HG03571 (cell line): Measurements from ENCODE around the gene BCAR3.
A peak's percentile ranks its signal among the peaks of the same experiment; 100 is the strongest.

Experiments used
- ATAC-seq: cut with Tn5 transposase; IDR thresholded peaks from one replicate; pipeline ENCODE4 v1.9.1; 2021; ENCODE audit not compliant: unreplicated experiment

The BCAR3 gene

DNA sequence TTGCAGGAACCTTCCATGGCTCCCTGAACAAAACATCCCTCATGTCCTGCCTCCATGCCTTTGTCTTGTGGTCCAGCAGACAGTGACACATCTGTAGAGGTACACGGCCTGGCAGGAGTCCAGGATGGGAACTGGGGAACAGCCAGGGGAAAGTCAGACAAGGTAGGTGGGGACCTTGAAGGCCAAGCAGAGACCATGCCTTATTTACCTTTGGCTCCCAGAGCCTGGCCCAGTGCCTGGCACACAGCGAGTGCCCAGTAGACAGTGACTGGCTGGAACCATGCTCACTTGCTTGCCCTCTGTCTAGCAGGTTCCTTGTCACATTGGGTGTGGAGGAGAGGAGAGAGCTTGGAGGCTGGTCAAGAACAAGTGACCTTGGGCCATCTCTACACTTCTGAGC is 81.0 kb downstream of the BCAR3 start:
- ATAC-seq, result no peak

DNA sequence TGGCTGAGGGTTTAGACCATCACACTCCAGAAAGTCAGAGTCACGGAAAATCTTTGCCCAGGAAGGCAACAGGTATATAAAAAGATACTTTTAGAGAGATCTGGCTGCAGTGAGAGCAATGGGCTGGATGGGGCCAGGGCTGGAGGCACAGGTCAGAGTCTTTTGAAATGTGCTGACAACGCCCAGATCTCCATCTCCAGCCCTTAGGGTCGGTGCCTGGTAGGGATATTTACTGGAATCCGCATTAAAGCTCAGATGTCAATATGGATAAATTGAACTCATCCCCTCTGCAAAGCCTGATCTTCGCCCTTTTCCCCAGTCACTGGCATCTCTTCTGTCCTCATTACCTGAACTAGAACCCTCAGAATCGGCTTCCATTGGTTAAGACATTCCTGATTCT is 82.2 kb downstream of the BCAR3 start:
- no peak for ATAC-seq

- ATAC-seq, result no peak
Observed at GRCh38 chr1:93598861-93599439, 82.7 kb downstream of the BCAR3 start.

DNA sequence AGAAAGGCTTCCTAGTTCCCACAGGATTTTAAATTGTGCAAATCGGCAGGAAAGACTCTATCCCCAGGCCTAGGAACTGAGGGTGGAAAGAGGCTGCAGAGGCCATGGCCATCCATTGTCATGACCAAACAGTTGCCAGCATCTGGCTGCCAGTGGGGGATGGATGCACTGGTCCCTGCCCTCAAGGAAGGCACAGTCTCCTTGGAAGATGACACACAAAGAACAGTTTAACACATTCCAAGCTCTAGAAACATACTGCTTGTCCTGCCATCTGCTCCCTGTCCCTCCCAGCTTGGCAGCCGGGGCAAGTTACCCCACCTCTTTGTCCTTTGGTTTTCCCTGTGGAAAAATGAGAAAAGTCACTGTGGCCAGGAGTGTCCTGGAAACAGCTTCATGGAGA is 83.2 kb downstream of the BCAR3 start:
- no peak for ATAC-seq

GRCh38 chr1:93597709-93598108 is 83.9 kb downstream of the BCAR3 start:
- ATAC-seq, result no peak

GRCh38 chr1:93596329-93597089 is 85.1 kb downstream of the BCAR3 start:
- ATAC-seq, result no peak

- no peak for ATAC-seq
Observed at GRCh38 chr1:93595743-93596142, 85.9 kb downstream of the BCAR3 start.

GRCh38 chr1:93595266-93595665 is 86.4 kb downstream of the BCAR3 start:
- no peak for ATAC-seq

GRCh38 chr1:93594603-93594880 is 87.1 kb downstream of the BCAR3 start:
- no peak for ATAC-seq

- no peak for ATAC-seq
Observed at GRCh38 chr1:93593854-93594602, 87.6 kb downstream of the BCAR3 start.

DNA sequence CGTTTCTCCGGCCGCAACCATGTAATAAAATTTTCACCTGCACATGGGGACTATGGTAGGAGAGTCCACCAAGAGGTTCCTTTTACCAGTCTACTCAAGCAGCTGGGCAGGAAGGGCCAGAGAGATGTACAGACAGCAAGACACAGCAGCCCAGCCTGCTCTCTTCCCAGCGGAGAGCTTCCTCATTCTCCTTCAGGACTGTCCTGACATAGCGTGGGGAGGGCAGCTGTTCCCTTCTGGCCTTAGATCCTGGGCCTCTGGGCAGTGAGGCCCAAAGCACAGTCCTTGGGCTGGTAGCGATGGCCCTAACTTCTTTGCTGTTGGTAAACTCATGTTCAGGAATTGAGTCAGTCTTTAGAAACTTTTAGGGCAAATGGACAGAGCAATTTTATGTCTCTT is 89.1 kb downstream of the BCAR3 start:
- ATAC-seq, result no peak

DNA sequence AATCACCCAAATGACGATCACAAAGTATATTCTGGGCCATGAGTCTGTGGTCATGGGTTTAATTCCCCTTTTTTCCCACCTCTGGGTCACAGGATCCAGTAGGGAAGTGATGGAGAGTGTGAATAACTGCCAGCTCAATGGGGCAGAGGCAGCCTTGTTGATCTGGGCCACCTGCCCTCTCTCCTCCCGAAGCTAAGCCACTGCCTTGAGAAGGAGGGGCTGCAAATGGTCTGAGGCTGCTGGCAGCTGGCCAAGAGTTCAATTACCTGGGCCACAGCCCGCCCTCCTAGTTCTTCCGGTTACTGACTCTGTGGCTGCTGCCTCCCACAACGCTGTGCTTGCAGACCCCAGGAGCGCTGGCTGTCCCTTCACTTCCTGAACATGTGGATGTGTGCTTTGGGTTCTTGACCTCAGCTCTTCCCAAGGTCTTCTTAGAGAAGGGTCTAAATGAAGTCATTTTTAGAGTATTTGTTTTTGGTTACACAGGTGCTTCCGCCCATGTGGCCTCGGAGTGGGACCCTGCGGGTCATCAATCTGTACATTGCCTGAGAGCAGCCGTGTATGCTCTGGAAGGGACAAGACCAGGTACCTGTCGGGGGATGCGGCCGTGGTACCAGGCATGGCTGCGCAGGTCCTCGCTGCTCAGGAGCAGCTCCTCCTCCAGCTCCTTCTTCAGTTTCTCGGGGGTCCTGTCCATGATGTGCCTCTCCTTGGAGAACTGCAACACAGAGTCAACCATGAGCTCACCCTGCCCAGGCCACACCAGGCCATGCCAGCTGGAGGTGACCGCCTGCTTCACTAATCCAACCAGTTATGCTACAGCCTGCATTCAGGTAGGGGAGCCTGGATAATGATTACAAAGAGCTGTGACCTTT is 89.7 kb downstream of the BCAR3 start:
- peak; percentile 89 for ATAC-seq

- ATAC-seq, result peak; percentile 34
Observed at GRCh38 chr1:93591291-93591675, 90.4 kb downstream of the BCAR3 start.

- ATAC-seq, result no peak
Observed at GRCh38 chr1:93588955-93589354, 92.7 kb downstream of the BCAR3 start.

DNA sequence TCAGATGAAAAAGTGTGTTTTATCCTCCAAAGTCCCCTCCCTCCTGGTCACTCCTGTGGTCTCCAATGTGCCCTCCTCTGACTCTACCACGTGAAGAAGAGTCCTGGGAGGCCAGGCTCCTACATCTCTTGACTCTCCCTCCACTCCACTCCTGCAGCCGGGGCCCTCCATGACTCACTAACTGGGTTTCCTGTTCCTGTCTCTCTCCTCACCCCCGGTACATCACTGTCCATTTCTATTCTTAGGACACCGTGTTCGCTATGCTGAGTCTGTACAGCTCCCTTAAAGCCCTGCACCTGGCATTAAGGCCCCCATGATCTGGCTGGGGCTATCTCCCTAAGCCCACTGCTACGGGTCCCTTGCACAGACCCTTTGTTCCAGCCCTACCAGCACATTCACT is 93.4 kb downstream of the BCAR3 start:
- no peak for ATAC-seq

DNA sequence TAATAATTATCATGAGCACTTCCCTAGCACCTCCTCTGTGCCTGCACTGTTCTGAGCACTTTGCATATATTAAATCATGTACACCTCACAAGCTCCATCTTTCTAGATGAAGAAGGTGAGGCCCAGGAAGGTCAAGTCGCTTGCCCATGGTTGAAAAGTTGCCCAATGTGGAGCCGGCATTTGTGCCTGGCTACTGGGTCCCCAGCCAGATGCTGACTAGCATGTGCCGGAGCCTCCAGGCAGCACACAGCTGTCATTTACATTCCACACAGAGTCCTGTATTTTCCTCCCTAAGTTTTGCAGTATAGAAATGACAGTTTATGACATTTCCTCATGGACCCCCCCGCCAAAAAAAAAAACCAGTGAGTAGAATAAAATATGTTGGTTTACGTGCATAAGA is 94.3 kb downstream of the BCAR3 start:
- ATAC-seq, result no peak

GRCh38 chr1:93585059-93585966 is 96.3 kb downstream of the BCAR3 start:
- ATAC-seq, result no peak

DNA sequence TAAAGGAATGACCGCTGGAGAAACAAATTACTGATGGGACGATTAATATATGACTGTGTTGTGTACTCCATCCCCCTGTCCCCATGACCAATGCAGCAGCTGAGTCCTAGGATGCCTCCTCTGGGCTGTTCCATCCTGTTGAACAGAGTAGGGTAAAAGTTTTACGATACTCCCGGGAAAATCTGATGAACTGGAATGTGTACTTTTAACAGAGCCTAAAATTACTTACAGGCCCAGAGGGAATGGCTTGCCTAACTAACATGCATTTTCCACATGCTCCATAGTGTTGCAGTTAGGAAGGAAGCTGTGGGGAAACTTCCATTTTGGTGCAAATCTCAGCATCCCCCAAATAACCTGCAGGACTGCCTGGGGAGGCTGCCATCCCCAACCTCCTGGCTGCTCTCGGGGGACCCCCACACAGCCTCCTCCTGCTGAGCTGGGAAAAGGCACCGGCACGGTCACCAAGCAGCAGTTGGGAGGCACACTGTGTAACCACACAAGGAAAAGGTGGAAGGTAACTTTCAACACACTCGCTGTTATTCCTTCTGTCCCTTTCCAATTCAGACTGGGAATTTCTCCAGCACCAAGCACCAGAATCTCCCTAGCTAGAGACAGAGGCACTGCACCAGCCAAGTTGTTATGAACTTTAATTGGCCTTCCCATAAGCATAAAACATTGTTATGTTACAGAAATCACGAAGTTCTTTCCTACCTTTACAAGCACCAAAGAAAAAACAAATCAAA is 97.2 kb downstream of the BCAR3 start:
- ATAC-seq, result no peak

GRCh38 chr1:93581917-93582850 is 99.5 kb downstream of the BCAR3 start:
- ATAC-seq, result no peak
